GM21619 (cell line): ENCODE results near the gene RPP30.
A peak's percentile ranks its signal among the peaks of the same experiment; 100 is the strongest.
"Not testable (repeated sequence)": the region's sequence is repeated elsewhere in the genome, so short reads cannot be mapped to it uniquely, and the experiment has no call there.

Experiments used
- ATAC-seq: cut with Tn5 transposase; IDR thresholded peaks from one replicate; pipeline ENCODE4 v1.9.1; 2021; ENCODE audit not compliant: unreplicated experiment

RPP30 gene

GRCh38 chr10:90939116-90939515, 67.3 kb downstream of the RPP30 start:
- ATAC-seq = no peak

- ATAC-seq = no peak
Measured at GRCh38 chr10:90939648-90940047, 67.9 kb downstream of the RPP30 start.

GRCh38 chr10:90942980-90943379, 71.2 kb downstream of the RPP30 start:
- ATAC-seq = not testable (repeated sequence)

- no peak for ATAC-seq
Measured at GRCh38 chr10:90944749-90945148, 73.0 kb downstream of the RPP30 start.

GRCh38 chr10:90945491-90946070, 73.8 kb downstream of the RPP30 start:
- no peak for ATAC-seq

- peak; percentile 70 for ATAC-seq
Measured at GRCh38 chr10:90947030-90947960, 75.5 kb downstream of the RPP30 start.
